Testis (tissue), 3 donors: ENCODE results near the gene R3HDM2. TPM values are rescaled to one million over a fixed set of nuclear protein-coding genes. Genes with fewer than 3 reads are reported as not detected.

Experiments
- DNase-seq: peaks from one replicate; pipeline ENCODE4 v3.0.0-alpha.2; 2019
- H3K27ac ChIP-seq, 2 donors: fragments of 200-600 bp; sonication (generic); one replicate each; pipeline ENCODE4 v1.5.1; 2019
- H3K27me3 ChIP-seq: fragments of 200-600 bp; sonication (generic); one replicate; pipeline ENCODE4 v1.5.1; 2019
- H3K36me3 ChIP-seq: fragments of 200-600 bp; sonication (generic); one replicate; pipeline ENCODE4 v1.5.1; 2017; ENCODE audit warnings: low read depth; ENCODE audit errors: missing control alignments
- H3K4me1 ChIP-seq: fragments of 200-600 bp; sonication (generic); one replicate; pipeline ENCODE4 v1.5.1; 2019
- H3K4me3 ChIP-seq, 2 donors: fragments of 200-600 bp; sonication (generic); one replicate each; pipeline ENCODE4 v1.5.1; 2017 to 2019
- H3K9me3 ChIP-seq: fragments of 200-600 bp; sonication (generic); one replicate; pipeline ENCODE4 v1.5.1; 2017
- CTCF ChIP-seq, 3 experiments: fragments of 450-650 bp in 2 of 3; fragments of 200-600 bp in 1 of 3; sonication (generic) in 1 of 3; IDR thresholded peaks; one replicate each; pipeline ENCODE4 v1.5.1; 2016 to 2019; ENCODE audit warnings: antibody characterized with exemption in 3 of 3, mild to moderate bottlenecking in 2 of 3, moderate library complexity in 1 of 3
- POLR2A ChIP-seq: fragments of 450-650 bp; IDR thresholded peaks from one replicate; pipeline ENCODE4 v1.6.1; 2017; ENCODE audit warnings: antibody characterized with exemption, mild to moderate bottlenecking, moderate library complexity
- WGBS, 2 donors: methylation state at CpG; one replicate each; pipeline ENCODE4 v1.1.5; 2018; 5-methylcytosine and 5-hydroxymethylcytosine counted together
- intact Hi-C: fragments of 100-400 bp; cut with DNase I; formaldehyde crosslinking; loops from one replicate; pipeline ENCODE4 v1.15.1; 2023; ENCODE audit warnings: low total_unique reads
- polyA plus RNA-seq: library from polyadenylated mRNA; stranded (reverse); fragments of 350-450 nt; fragmentation: Illumina TruSeq; extraction: RNeasy Lipid Tissue Mini Kit (QIAGEN cat#74804); gene quantifications from one replicate; pipeline ENCODE4 v1.2.3, GENCODE V29; 2014; ENCODE audit warnings: low read depth, low replicate concordance; ENCODE audit not compliant: insufficient read depth
- total RNA-seq, 2 donors: library from RNA; depleted of rRNA; stranded (reverse); fragments of >200 nt; gene quantifications; one replicate each; pipeline ENCODE4 v1.2.3, GENCODE V29; 2016

The R3HDM2 gene
- total and polyA plus RNA-seq, 3 donors from 2014 or later = 54.6 to 93.9 (median 92.0) TPM

- Histone ChIP-seq H3K4me1 (peaks cover 23% of the 10 kb centered on the region), H3K27me3 (no peaks in the 10 kb centered on the region), H3K9me3 (no peaks in the 10 kb centered on the region), H3K36me3 (no peaks in the 10 kb centered on the region), H3K4me3 (peak overlapping the region; percentile 64 to 68), H3K27ac (peak overlapping the region; percentile 51 to 90)
- 0 to 1% methylated on average over 4 to 13 of the region's 19 CpGs for WGBS, 2 donors
- no peak for DNase-seq
- TF ChIP-seq POLR2A = no peak
- TF ChIP-seq CTCF (IDR thresholded peaks at IDR 0.05) = no peak
- intact Hi-C loops = no loop called here
These were observed 30.0 kb upstream of the R3HDM2 start for GRCh38 chr12:57460841-57461275.

GRCh38 chr12:57460468-57460784 is 29.6 kb upstream of the R3HDM2 start:
- Histone ChIP-seq H3K4me1 (peaks cover 23% of the 10 kb centered on the region), H3K27ac (peak overlapping the region; percentile 51 to 90), H3K36me3 (no peaks in the 10 kb centered on the region), H3K27me3 (no peaks in the 10 kb centered on the region), H3K4me3 (peak overlapping the region; percentile 64 to 68), H3K9me3 (no peaks in the 10 kb centered on the region)
- no peak for DNase-seq
- WGBS, 2 donors = 1 to 2% methylated on average over 5 to 6 of the region's 6 CpGs
- TF ChIP-seq CTCF (IDR thresholded peaks at IDR 0.05) (no peak), POLR2A (no peak)
- intact Hi-C loops = no loop called here

GRCh38 chr12:57459750-57460467 is 29.1 kb upstream of the R3HDM2 start, which contains the start of gene GLI1:
GLI1 (plus strand) TSS chr12:57459785; CDS start chr12:57463692, 3,907 bp downstream.
- Histone ChIP-seq H3K9me3 (no peaks in the 10 kb centered on the region), H3K4me3 (peak within 1 kb of the TSS; percentile 64 to 68), H3K27me3 (no peaks in the 10 kb centered on the region), H3K36me3 (no peaks in the 10 kb centered on the region), H3K4me1 (peaks cover 23% of the 10 kb centered on the region), H3K27ac (peak within 1 kb of the TSS; percentile 51 to 90)
- TF ChIP-seq CTCF (IDR thresholded peaks at IDR 0.05) = no peak
- WGBS, 2 donors = 0 to 1% methylated on average over 24 to 36 of the region's 36 CpGs
- intact Hi-C loops = no loop called here
- peak; percentile 44 for DNase-seq

GRCh38 chr12:57459055-57459749 is 28.4 kb upstream of the R3HDM2 start:
- no peaks in the 10 kb centered on the region for H3K36me3 ChIP-seq
- 0% methylated on average over 16 to 24 of the region's 24 CpGs for WGBS, 2 donors
- TF ChIP-seq POLR2A (no peak), CTCF (IDR thresholded peaks at IDR 0.05) (peak; percentile 97 to 99 (median 99))
- H3K4me1 ChIP-seq = peaks cover 23% of the 10 kb centered on the region
- intact Hi-C loops = no loop called here
- peak overlapping the region; percentile 64 to 68 for H3K4me3 ChIP-seq
- no peaks in the 10 kb centered on the region for H3K27me3 ChIP-seq
- DNase-seq = peak; percentile 97
- no peaks in the 10 kb centered on the region for H3K9me3 ChIP-seq
- peak overlapping the region; percentile 51 to 90 for H3K27ac ChIP-seq
